Measurements from ENCODE around the gene KCTD1.

GRCh38 chr18:26562568-26562967 lies 14.2 kb upstream of the KCTD1 start:
- TF ChIP-seq, protein P1, sequence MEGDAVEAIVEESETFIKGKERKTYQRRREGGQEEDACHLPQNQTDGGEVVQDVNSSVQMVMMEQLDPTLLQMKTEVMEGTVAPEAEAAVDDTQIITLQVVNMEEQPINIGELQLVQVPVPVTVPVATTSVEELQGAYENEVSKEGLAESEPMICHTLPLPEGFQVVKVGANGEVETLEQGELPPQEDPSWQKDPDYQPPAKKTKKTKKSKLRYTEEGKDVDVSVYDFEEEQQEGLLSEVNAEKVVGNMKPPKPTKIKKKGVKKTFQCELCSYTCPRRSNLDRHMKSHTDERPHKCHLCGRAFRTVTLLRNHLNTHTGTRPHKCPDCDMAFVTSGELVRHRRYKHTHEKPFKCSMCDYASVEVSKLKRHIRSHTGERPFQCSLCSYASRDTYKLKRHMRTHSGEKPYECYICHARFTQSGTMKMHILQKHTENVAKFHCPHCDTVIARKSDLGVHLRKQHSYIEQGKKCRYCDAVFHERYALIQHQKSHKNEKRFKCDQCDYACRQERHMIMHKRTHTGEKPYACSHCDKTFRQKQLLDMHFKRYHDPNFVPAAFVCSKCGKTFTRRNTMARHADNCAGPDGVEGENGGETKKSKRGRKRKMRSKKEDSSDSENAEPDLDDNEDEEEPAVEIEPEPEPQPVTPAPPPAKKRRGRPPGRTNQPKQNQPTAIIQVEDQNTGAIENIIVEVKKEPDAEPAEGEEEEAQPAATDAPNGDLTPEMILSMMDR (conservative IDR thresholded peaks at IDR 0.05) = no peak
- no peak for TF ChIP-seq EZH2 (IDR thresholded peaks at IDR 0.05; ENCODE audit: low read depth)

Measured in PC-9 (cell line).